Calu3 (cell line): Measurements from ENCODE around the gene CACNG7. TPM values are rescaled to one million over a fixed set of nuclear protein-coding genes. Genes with fewer than 3 reads are reported as not detected.

Experiments
- BruUV-seq: library from RNA; stranded (reverse); fragments of 400-500 nt; replicated peaks from 2 replicates; lab custom pipeline; 2021; lab: Mats Ljungman, UMichigan
- CTCF ChIA-PET: fragments of 300-600 bp; sonication (Branson Sonifier 250); formaldehyde crosslinking; loops from one replicate; lab custom pipeline; 2022; ENCODE audit warnings: antibody characterized with exemption; lab: Charles Lee
- DNase-seq: peaks from one replicate; pipeline ENCODE4 v3.0.0; 2022
- H3K27ac Mint-ChIP-seq: one replicate; pipeline ENCODE4 v1.8.0; 2022; ENCODE audit warnings: mixed read lengths; ENCODE audit not compliant: unreplicated experiment
- H3K27me3 Mint-ChIP-seq: one replicate; pipeline ENCODE4 v1.8.0; 2022; ENCODE audit warnings: mixed read lengths; ENCODE audit not compliant: unreplicated experiment
- H3K36me3 Mint-ChIP-seq: one replicate; pipeline ENCODE4 v1.8.0; 2022; ENCODE audit warnings: mild to moderate bottlenecking, moderate library complexity, mixed read lengths; ENCODE audit not compliant: insufficient read depth, unreplicated experiment
- H3K4me1 Mint-ChIP-seq: one replicate; pipeline ENCODE4 v1.8.0; 2022; ENCODE audit warnings: mild to moderate bottlenecking, low read depth, mixed read lengths; ENCODE audit not compliant: unreplicated experiment
- H3K4me3 Mint-ChIP-seq: one replicate; pipeline ENCODE4 v1.8.0; 2022; ENCODE audit warnings: mild to moderate bottlenecking, low read depth, moderate library complexity, mixed read lengths; ENCODE audit not compliant: unreplicated experiment
- H3K9me3 Mint-ChIP-seq: one replicate; pipeline ENCODE4 v1.8.0; 2022; ENCODE audit warnings: low read depth, mixed read lengths; ENCODE audit not compliant: unreplicated experiment
- intact Hi-C: fragments of 100-400 bp; cut with micrococcal nuclease; formaldehyde crosslinking; loops from one replicate; pipeline ENCODE4 v1.10.0; 2022; ENCODE audit not compliant: unreplicated experiment
- total RNA-seq: library from RNA; stranded (reverse); gene quantifications from 2 replicates; pipeline ENCODE4 v1.2.3, GENCODE V29; 2022
- TF ChIP-seq, protein P1 (sequence below): fragments of 200-600 bp; IDR thresholded peaks from one replicate; pipeline ENCODE4 v1.8.0; 2022; ENCODE audit warnings: antibody characterized with exemption; ENCODE audit not compliant: unreplicated experiment

The CACNG7 gene
- total RNA-seq, 1 experiment from 2014 or later: not detected

DNA sequence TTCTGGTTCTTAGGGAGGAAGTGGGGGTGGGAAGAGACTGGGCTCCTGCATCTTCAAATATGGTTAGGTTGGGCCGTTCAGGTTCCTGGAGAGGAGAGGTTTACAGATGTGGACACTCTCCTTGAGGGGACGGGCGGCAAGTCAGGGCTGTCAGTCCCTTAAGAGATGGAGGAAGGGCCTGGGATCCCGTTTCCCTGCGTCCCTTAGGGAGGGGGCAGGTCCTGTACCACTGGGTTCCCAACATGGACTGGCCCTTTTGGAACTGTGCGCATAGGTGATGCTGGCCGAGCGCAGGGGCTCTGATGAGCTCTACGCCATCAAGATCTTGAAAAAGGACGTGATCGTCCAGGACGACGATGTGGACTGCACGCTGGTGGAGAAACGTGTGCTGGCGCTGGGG lies 10.9 kb upstream of the CACNG7 start:
- CTCF ChIA-PET: no interaction called here
- Mint-ChIP-seq H3K4me3 (no peak overlapping the region), H3K4me1 (peaks cover 8% of the 10 kb centered on the region), H3K27me3 (no peaks in the 10 kb centered on the region), H3K27ac (no peak overlapping the region), H3K9me3 (no peaks in the 10 kb centered on the region), H3K36me3 (peaks cover 74% of the 10 kb centered on the region)
- intact Hi-C loops: no loop called here
- BruUV-seq: no TSS peak
- DNase-seq: no peak
- TF ChIP-seq, protein P1, sequence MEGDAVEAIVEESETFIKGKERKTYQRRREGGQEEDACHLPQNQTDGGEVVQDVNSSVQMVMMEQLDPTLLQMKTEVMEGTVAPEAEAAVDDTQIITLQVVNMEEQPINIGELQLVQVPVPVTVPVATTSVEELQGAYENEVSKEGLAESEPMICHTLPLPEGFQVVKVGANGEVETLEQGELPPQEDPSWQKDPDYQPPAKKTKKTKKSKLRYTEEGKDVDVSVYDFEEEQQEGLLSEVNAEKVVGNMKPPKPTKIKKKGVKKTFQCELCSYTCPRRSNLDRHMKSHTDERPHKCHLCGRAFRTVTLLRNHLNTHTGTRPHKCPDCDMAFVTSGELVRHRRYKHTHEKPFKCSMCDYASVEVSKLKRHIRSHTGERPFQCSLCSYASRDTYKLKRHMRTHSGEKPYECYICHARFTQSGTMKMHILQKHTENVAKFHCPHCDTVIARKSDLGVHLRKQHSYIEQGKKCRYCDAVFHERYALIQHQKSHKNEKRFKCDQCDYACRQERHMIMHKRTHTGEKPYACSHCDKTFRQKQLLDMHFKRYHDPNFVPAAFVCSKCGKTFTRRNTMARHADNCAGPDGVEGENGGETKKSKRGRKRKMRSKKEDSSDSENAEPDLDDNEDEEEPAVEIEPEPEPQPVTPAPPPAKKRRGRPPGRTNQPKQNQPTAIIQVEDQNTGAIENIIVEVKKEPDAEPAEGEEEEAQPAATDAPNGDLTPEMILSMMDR: no peak

DNA sequence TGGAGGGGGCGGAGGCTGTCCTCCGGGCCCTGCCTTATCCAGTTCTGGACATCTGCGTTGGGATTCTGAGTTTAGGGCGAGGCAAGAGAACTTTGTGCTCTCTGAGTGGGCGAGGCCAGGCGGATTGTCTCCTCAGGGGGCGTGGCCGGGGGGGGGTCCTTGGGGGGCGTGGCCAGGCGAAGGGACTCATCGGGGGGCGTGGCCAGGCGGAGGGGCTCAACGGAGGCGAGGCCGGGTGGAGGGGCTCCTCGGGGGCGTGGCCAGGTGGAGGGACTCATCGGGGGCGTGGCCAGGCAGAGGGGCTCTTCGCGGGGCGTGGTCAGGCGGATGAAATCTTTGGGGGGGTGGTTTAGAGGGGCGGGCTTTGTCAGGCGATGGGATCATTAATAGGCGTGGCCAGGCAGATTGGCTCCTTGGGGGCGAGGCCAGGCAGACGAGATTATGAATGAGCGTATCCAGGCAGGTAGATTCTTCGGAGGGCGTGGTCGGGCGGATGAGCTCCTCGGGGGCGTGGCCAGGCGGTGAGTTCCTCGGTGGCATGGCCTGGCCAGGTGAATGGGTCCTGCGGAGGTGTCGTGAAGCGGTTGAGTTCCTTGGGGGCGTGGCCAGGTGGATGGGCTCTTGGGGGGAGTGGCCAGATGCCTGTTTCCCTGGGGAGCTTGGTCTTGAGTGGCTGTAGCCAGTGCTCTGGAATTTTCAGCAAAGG lies 10.3 kb upstream of the CACNG7 start:
- Mint-ChIP-seq H3K36me3 (peaks cover 72% of the 10 kb centered on the region), H3K27me3 (no peaks in the 10 kb centered on the region), H3K27ac (no peak overlapping the region), H3K4me3 (no peak overlapping the region), H3K4me1 (peaks cover 8% of the 10 kb centered on the region), H3K9me3 (no peaks in the 10 kb centered on the region)
- DNase-seq: no peak
- intact Hi-C loops: no loop called here
- TF ChIP-seq, protein P1: no peak
- no TSS peak for BruUV-seq
- CTCF ChIA-PET: no interaction called here

DNA sequence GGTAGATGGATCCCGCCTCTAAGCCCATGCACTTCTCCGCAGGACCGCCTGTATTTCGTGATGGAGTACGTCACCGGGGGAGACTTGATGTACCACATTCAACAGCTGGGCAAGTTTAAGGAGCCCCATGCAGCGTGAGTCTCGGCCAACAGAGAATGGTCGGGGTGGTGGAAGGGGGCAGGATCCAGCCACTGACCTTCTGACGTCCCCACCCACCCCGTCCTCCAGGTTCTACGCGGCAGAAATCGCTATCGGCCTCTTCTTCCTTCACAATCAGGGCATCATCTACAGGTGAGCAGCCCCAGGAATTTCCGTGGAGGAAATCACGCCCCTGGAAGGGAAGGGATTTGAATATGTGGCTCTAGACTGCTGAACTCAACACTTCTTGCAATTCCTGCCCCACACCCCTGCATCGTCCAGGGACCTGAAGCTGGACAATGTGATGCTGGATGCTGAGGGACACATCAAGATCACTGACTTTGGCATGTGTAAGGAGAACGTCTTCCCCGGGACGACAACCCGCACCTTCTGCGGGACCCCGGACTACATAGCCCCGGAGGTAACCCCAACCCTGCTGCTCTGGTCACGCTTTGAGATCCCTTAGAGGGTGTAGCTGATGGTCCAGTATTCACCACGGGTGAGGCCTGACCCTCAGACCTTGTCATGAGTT lies 8.8 kb upstream of the CACNG7 start:
- no peaks in the 10 kb centered on the region for H3K9me3 Mint-ChIP-seq
- H3K4me3 Mint-ChIP-seq: no peak overlapping the region
- H3K27me3 Mint-ChIP-seq: no peaks in the 10 kb centered on the region
- H3K27ac Mint-ChIP-seq: no peak overlapping the region
- TF ChIP-seq, protein P1: no peak
- no peak for DNase-seq
- CTCF ChIA-PET: no interaction called here
- peaks cover 13% of the 10 kb centered on the region for H3K4me1 Mint-ChIP-seq
- BruUV-seq: no TSS peak
- H3K36me3 Mint-ChIP-seq: peaks cover 57% of the 10 kb centered on the region
- intact Hi-C loops: no loop called here

DNA sequence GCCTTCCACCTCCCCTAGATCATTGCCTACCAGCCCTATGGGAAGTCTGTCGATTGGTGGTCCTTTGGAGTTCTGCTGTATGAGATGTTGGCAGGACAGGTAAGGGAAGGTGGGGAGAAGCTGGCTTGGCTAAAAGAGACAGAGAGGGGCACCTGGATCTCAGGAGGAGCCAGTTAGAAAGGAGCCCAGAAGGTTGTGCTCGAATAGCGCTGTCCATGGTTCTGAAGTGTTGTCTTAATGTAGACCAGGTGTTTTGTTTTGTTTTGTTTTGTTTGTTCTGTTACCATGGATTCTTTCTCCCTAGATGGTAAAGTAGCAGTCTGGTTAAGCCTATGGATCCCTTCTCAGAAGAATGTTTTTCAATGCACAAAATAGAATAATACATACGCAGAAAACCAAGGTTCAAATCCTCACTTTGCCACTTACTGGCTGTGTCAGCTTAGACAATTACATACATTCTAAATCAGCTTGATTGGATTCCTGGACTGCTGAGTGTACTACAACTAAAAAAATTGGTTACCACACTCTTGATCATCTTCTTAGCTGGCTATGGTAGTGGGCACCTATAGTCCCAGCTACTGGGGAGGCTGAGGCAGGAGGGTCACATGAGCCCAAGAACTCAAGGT lies 5.9 kb upstream of the CACNG7 start:
- intact Hi-C loops: no loop called here
- Mint-ChIP-seq H3K27me3 (peaks cover 12% of the 10 kb centered on the region), H3K4me3 (no peak overlapping the region), H3K4me1 (peaks cover 37% of the 10 kb centered on the region), H3K27ac (no peak overlapping the region), H3K36me3 (peaks cover 50% of the 10 kb centered on the region), H3K9me3 (no peaks in the 10 kb centered on the region)
- TF ChIP-seq, protein P1: no peak
- peak; percentile 67 for DNase-seq
- CTCF ChIA-PET: interaction anchor here (0.7 kb wide), 1 partner anchor 127 kb away, joined by 4 read pairs; no protein-coding TSS in a partner anchor
- BruUV-seq: no TSS peak
